HL-60/S4 (cell line): ENCODE measurements around the gene LSM10.

Experiments used
- in situ Hi-C: fragments of 300-500 bp; cut with MboI; formaldehyde crosslinking; loops from 2 replicates; pipeline ENCODE4 v1.14.3; 2022; ENCODE audit warnings: low sequenced_read_pairs

LSM10 gene

GRCh38 chr1:36354486-36354885 lies 43.2 kb downstream of the LSM10 start:
- in situ Hi-C loops, result no loop called here

DNA sequence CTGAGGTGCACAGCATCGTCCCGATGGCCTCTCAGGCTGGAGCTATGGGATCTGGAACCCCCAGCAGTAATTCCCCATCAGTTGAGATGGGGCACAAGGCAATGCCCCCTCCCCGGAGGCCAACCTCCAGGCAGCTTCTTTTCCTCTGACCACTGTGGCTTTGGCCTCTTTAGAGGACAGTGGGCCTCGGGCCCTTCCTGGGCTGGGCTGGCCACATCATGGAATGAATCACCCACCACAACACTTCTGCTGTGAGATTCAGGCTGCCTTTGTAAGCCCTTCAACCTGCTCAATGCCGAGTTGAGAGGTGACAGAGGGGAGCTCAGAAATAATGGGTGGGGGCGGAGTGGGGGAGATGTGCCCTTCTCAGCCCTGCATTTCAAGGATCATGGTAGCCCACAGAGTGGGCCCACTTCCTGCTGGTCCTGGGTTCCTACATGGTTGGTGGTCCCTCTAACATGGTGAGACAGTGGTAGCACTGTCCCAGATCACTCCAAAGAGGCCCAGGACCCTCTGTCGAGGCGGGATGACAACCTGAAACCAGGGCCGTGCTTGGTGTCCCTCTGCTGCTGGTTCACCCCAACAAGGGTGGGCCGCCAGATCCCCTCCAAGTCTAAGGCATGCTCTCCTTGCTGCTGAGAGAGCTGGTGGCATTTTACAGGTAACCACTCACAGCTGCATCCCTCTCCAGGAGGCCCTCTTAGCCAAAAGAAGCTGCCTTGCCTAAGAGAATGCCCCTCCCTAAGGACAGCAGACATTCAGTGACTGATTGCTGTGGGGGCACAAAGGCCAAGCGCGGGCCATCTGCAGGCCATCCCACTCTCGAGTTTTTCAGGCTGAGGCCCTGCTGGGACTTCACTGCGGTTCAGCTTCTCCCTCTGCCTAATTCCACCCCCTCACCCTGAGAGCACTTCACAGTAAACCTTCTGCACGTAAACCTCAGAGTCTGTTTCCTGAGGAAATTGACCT lies 44.5 kb downstream of the LSM10 start:
- in situ Hi-C loops, result no loop called here

GRCh38 chr1:36352125-36352909 lies 45.4 kb downstream of the LSM10 start:
- in situ Hi-C loops, result no loop called here

DNA sequence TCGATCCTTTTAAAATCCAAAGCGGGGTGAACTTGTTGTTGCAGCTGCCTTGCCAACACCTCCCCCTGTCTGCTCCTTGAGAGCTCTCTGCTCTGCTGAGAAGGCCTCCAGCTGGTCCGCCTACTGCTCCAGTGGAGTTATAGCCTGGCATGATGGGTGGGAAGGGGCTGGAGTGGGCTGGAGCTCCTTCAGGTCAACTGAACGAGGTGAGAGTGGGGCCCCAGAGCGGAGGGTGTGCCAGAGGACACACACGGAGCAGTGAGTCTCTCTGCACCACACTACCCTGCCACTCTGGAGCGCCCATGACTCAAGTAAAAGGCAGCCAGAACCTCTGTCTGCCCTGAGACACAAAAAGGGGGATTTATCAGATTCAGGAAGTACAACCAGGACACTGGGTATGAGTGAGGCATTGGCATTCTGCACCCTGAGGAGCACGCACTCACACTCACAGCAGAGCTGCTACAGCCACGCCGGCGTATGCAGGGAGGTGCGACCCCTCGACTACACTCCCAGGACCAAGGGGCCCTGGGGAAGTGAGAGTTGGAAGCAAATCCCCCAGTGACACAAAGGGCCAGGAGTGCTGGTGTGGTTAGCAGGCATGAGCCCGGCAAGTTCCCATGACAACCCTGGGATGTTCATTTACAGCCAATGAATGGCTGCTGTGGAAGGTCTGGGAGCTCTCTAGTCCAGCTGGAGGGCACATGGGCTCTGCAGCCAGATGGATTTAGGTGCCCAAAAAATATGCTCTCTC lies 46.3 kb downstream of the LSM10 start:
- in situ Hi-C loops, result no loop called here

DNA sequence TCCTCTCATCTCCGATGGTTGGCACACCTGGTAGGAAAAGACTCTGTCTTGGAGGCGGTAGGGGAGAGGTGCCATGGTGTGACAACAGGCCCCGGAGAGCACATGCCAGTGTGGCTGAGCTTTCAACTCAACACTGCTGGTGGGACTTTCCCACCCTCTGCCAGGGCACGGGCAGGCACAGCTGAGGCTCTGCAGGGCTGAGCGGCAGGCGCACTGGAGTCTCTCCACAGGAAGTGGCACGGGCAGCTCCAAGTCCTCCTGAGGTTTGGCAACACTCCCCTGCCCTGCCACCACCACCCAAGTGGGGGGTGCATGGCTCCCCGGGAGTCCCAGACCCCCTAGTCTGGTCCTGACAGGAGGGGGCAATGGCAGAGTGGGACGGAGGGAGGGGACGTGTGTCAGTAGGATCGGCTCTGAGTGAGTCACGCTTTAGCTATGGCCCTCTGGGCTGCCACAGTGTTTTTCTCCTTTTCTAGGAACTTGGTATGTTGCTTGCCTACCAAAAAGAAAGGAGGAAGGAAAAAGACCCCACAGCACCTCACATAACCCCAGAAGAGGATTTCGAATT lies 47.0 kb downstream of the LSM10 start:
- in situ Hi-C loops, result no loop called here

DNA sequence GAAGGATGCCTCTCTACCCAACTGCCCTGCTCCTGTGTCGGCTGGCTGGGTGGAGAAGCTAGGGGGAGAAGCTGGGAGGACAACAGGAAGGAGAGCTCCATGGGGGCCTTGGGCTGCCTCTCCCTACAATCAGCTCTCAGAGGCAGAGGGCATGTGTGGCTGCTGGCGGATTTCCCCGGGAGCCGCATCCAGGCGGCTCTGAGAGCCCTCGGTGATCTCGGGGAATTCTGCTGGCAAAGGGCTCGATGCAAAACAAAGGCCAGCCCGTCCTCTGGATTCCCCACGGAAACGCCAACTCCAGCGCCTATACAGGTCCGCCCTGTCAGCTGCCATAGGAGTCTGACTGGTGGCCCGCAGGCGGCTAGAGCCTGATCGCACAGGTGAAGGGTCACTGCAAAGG lies 47.9 kb downstream of the LSM10 start:
- in situ Hi-C loops, result loop anchor here (5.0 kb wide), 1 partner anchor 72 kb away; no protein-coding TSS in a partner anchor

- in situ Hi-C loops, result loop anchor here (5.0 kb wide), 1 partner anchor 73 kb away; no protein-coding TSS in a partner anchor
Observed at GRCh38 chr1:36349241-36349671, 48.5 kb downstream of the LSM10 start.

DNA sequence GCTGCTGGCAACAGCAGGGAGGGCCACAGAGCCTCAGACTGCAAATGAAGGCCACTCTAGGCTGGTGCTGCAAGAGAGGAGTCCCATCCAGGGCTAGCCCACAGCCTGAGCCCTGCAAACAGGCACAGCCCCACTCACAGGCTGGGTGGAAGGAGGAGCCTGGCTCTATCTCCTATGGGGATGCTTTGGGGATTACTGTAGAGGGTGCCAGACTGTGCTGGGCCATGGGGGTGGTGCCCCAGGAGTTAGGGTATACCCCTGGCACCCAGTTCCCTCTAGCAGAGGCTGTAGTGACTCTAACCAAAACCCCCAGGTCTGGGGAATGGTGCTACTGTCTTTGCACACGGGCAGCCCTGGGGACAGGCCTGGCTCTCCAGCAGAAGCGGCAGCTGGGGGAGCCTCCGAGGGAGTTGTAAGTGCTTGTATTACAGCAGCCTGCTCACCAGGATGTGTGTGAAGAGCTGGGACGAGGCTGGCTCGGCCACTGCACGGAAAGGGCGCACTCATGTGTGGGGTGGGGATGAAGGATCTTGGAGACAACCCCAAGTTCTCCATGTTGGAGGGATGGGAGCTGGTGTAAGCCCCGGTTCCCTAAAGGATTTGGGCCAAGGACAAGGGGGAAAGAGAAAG lies 50.9 kb downstream of the LSM10 start:
- in situ Hi-C loops, result loop anchor here (5.0 kb wide), 1 partner anchor 75 kb away; no protein-coding TSS in a partner anchor

DNA sequence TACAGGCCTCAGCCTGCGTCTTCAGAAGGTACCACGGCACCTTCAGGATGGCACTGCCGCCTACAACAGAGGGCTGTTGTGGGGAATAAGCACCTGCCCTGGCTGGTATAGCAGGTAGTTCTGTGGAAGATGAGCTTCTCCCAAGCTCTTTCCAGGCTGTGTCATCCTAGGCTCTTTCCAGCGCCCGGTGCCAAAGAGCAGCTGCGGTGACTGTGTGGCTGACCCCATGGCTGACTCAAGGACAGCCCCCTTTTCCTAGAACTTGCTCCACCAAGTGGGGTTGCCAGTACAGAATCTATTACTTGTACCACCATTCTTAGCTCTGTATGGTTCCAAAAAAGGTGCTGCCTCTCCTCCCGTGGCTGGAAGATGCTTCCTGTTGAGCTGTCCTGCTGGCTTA lies 52.4 kb downstream of the LSM10 start:
- in situ Hi-C loops, result loop anchor here (5.0 kb wide), 1 partner anchor 77 kb away; no protein-coding TSS in a partner anchor

GRCh38 chr1:36344395-36344680 lies 53.4 kb downstream of the LSM10 start:
- in situ Hi-C loops, result no loop called here

DNA sequence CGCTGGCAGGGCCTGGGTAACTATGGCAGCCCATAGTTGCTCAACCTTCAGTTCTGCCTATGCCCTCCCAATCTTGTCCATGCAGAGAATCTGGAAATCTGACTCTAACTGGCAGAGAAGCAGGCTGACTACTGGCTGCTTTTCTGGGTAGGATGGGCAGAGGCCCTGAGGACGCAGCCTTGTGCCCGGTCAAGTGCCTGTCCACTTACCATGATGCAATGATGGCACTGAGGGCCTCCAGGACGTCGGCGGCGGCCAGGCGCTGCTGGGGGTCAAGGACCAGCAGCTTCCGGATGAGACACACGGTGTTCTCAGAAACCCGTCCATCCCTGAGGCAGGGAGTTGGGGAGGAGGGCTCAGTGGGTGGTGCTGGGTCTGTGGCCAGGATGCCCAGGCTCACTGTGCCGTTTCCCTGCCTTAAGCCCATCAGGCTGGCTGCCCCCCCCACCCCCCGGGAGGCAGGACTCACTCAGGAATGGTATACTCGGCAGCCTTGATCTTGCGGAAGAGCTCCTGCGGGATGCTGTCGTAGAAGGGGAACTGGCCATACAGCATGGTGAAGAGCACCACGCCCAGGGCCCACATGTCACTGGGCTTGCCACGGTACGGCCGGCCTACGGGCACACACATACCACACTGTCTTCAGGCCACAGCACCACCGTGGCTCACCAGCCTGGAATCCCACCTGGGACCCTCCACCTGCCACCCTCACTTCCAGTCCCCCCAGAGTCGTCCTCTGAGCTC lies 53.9 kb downstream of the LSM10 start:
- in situ Hi-C loops, result no loop called here
